Tibial nerve (tissue), 4 donors: ENCODE results near the gene MAP3K15. TPM values are rescaled to one million over a fixed set of nuclear protein-coding genes. Genes with fewer than 3 reads are reported as not detected.
"Not testable (repeated sequence)": the region's sequence is repeated elsewhere in the genome, so short reads cannot be mapped to it uniquely, and the experiment has no call there.

ENCODE experiments used
- DNase-seq, 2 donors: peaks; one replicate each; pipeline ENCODE4 v3.0.0-alpha.2; 2019; ENCODE audit warnings: low spot score in 2 of 2
- H3K27ac ChIP-seq, 4 donors: fragments of 200-600 bp; sonication (generic) in 3 of 4; one replicate each; pipeline ENCODE4 v1.5.1; 2017 to 2019; ENCODE audit warnings: mild to moderate bottlenecking in 1 of 4
- H3K27me3 ChIP-seq, 2 donors: fragments of 200-600 bp; sonication (generic) in 1 of 2; one replicate each; pipeline versions ENCODE4 v1.5.1 to v1.6.0; 2017 to 2019
- H3K36me3 ChIP-seq, 3 donors: fragments of 200-600 bp; sonication (generic); one replicate each; pipeline ENCODE4 v1.5.1; 2018 to 2019
- H3K4me1 ChIP-seq, 4 donors: fragments of 200-600 bp; sonication (generic) in 3 of 4; one replicate each; pipeline ENCODE4 v1.5.1; 2017 to 2019
- H3K4me3 ChIP-seq, 4 donors: fragments of 200-600 bp; sonication (generic) in 3 of 4; one replicate each; pipeline ENCODE4 v1.5.1; 2017 to 2019; ENCODE audit warnings: mild to moderate bottlenecking in 1 of 4, moderate library complexity in 1 of 4
- H3K9me3 ChIP-seq, 4 donors: fragments of 200-600 bp; sonication (generic) in 3 of 4; one replicate each; pipeline ENCODE4 v1.5.1; 2017 to 2019
- CTCF ChIP-seq, 5 experiments: fragments of 200-600 bp in 3 of 5; fragments of 450-650 bp in 2 of 5; sonication (generic) in 3 of 5; IDR thresholded peaks; one replicate each; pipeline ENCODE4 v1.5.1; 2016 to 2019; ENCODE audit warnings: antibody characterized with exemption in 5 of 5, mild to moderate bottlenecking in 3 of 5, moderate library complexity in 2 of 5
- EP300 ChIP-seq, 2 donors: sonication (generic); formaldehyde crosslinking; IDR thresholded peaks; one replicate each; pipeline ENCODE4 v1.6.1; 2017; ENCODE audit warnings: antibody characterized with exemption in 2 of 2, mild to moderate bottlenecking in 1 of 2
- POLR2A ChIP-seq, 2 donors: fragments of 450-650 bp; IDR thresholded peaks; one replicate each; pipeline ENCODE4 v1.6.1; 2017; ENCODE audit warnings: antibody characterized with exemption in 2 of 2, mild to moderate bottlenecking in 2 of 2, moderate library complexity in 2 of 2
- WGBS, 2 donors: methylation state at CpG; one replicate each; pipeline ENCODE4 v1.1.5; 2018; 5-methylcytosine and 5-hydroxymethylcytosine counted together
- total RNA-seq, 4 donors: library from RNA; depleted of rRNA; stranded (reverse); fragments of >200 nt; gene quantifications; one replicate each; pipeline ENCODE4 v1.1.0, GENCODE V29; 2016

MAP3K15 gene
- total RNA-seq, 4 donors from 2014 or later, result not detected

- WGBS, 2 donors, result 12 to 39% methylated on average over 3 of the region's 3 CpGs
- H3K4me1 ChIP-seq, result no peaks in the 10 kb centered on the region
- no peaks in the 10 kb centered on the region for H3K9me3 ChIP-seq
- H3K4me3 ChIP-seq, result no peak overlapping the region
- H3K27me3 ChIP-seq, result no peaks in the 10 kb centered on the region
- TF ChIP-seq CTCF (IDR thresholded peaks at IDR 0.05) (no peak), POLR2A (IDR thresholded peaks at IDR 0.05) (no peak)
- H3K36me3 ChIP-seq, result no peaks in the 10 kb centered on the region
- no peak overlapping the region for H3K27ac ChIP-seq
- no peak for DNase-seq
Observed at GRCh38 chrX:19440713-19441112, 74.6 kb downstream of the MAP3K15 start.

GRCh38 chrX:19422661-19423060 lies 92.6 kb downstream of the MAP3K15 start:
- H3K27ac ChIP-seq, DNase-seq, H3K4me3 ChIP-seq, H3K27me3 ChIP-seq, H3K9me3 ChIP-seq, H3K36me3 ChIP-seq, H3K4me1 ChIP-seq: not testable (repeated sequence)
- 82 to 100% methylated on average over 2 to 4 of the region's 4 CpGs for whole genome bisulfite sequencing, 2 donors

GRCh38 chrX:19410259-19410658 lies 105.0 kb downstream of the MAP3K15 start:
- Histone ChIP-seq H3K4me3 (no peak overlapping the region), H3K9me3 (no peaks in the 10 kb centered on the region), H3K36me3 (no peaks in the 10 kb centered on the region), H3K27me3 (no peaks in the 10 kb centered on the region), H3K4me1 (no peaks in the 10 kb centered on the region), H3K27ac (no peak overlapping the region)
- DNase-seq, result no peak
- 80 to 100% methylated on average over 2 of the region's 2 CpGs for WGBS, 2 donors
- TF ChIP-seq POLR2A (IDR thresholded peaks at IDR 0.05), result no peak
- no peak for TF ChIP-seq CTCF (IDR thresholded peaks at IDR 0.05)
- no peak for TF ChIP-seq EP300 (IDR thresholded peaks at IDR 0.05)

GRCh38 chrX:19403696-19404095 lies 111.6 kb downstream of the MAP3K15 start:
- no peak for TF ChIP-seq POLR2A (IDR thresholded peaks at IDR 0.05)
- TF ChIP-seq CTCF (IDR thresholded peaks at IDR 0.05), result no peak
- TF ChIP-seq EP300 (IDR thresholded peaks at IDR 0.05), result no peak
- DNase-seq, result no peak
- Histone ChIP-seq H3K9me3 (no peaks in the 10 kb centered on the region), H3K36me3 (no peaks in the 10 kb centered on the region), H3K27ac (no peak overlapping the region), H3K4me1 (no peaks in the 10 kb centered on the region), H3K27me3 (no peaks in the 10 kb centered on the region), H3K4me3 (no peak overlapping the region)

GRCh38 chrX:19392703-19393102 lies 122.6 kb downstream of the MAP3K15 start:
- no peaks in the 10 kb centered on the region for H3K9me3 ChIP-seq
- TF ChIP-seq POLR2A (IDR thresholded peaks at IDR 0.05), result no peak
- TF ChIP-seq CTCF (IDR thresholded peaks at IDR 0.05), result no peak
- TF ChIP-seq EP300 (IDR thresholded peaks at IDR 0.05), result no peak

GRCh38 chrX:19392078-19392477 lies 123.2 kb downstream of the MAP3K15 start:
- WGBS, 2 donors, result 82 to 90% methylated on average over 12 of the region's 12 CpGs

More at GRCh38 chrX:19392703-19393102, 122.6 kb downstream of the MAP3K15 start:
- no peak for DNase-seq
- H3K4me1 ChIP-seq, result no peaks in the 10 kb centered on the region
- no peaks in the 10 kb centered on the region for H3K36me3 ChIP-seq
- no peak overlapping the region for H3K27ac ChIP-seq
- H3K27me3 ChIP-seq, result no peaks in the 10 kb centered on the region
- 79 to 83% methylated on average over 3 to 4 of the region's 4 CpGs for WGBS, 2 donors
- no peak overlapping the region for H3K4me3 ChIP-seq

More at GRCh38 chrX:19392078-19392477, 123.2 kb downstream of the MAP3K15 start:
- no peak for DNase-seq
- no peaks in the 10 kb centered on the region for H3K27me3 ChIP-seq
- no peak overlapping the region for H3K27ac ChIP-seq
- no peaks in the 10 kb centered on the region for H3K36me3 ChIP-seq
- TF ChIP-seq CTCF (IDR thresholded peaks at IDR 0.05) (no peak), POLR2A (IDR thresholded peaks at IDR 0.05) (no peak), EP300 (IDR thresholded peaks at IDR 0.05) (no peak)
- no peak overlapping the region for H3K4me3 ChIP-seq
- H3K4me1 ChIP-seq, result no peaks in the 10 kb centered on the region
- no peaks in the 10 kb centered on the region for H3K9me3 ChIP-seq
